Measurements from ENCODE around the gene GMPR2.

DNA sequence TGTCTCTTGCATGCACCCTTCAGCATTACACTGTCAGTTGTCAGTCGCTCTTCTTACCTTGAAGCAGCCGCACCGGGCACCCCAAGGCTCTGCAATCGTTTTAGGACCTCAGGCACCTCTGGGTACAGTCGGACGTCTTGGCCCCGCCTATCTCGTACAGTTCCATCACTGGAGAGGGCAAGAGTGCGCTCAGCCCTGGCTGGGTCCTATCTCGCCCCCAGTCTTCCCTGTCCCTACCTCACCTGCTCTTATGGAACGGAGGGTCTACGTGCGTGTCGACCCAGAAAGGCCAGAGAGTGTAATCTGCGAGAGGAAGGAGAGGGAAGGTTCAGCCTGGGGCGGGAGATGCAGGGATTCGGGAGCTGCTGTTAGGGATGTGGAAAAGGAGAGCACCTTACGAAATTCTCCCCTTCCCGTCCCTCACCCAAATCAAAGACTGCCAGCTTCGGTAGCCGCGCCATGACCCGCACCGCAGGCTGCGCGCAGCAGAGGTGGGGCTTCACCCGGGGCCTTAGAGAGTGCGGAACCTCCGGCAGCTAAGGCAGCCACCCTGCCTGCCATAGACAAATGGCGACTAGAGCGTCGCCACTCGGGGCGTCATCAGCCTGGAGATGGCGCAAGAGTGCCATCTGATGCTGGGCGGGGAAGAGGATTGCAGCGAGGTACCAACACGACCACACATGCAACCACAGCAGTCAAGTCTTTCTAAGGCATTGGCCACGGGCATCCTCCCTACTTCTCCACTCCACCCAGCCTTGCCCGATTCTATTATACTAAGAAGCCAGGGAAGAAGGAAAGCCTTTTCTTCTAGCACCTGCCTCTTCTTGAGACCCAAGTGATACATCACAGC lies 17.0 kb upstream of the GMPR2 start, which contains the start of gene MDP1:
- peak; percentile 22 to 58 (median 46) for TF ChIP-seq CTCF (IDR thresholded peaks at IDR 0.05)
- peak; percentile 14 for TF ChIP-seq POLR2A (IDR thresholded peaks at IDR 0.05)

All from testis (tissue), 2 donors.